ENCODE data around the gene GRIFIN.

The GRIFIN gene

GRCh38 chr7:2452643-2453270, 23.4 kb downstream of the GRIFIN start:
- DNase-seq, result no peak

- DNase-seq, result no peak
Measured at GRCh38 chr7:2452074-2452507, 24.1 kb downstream of the GRIFIN start.

DNA sequence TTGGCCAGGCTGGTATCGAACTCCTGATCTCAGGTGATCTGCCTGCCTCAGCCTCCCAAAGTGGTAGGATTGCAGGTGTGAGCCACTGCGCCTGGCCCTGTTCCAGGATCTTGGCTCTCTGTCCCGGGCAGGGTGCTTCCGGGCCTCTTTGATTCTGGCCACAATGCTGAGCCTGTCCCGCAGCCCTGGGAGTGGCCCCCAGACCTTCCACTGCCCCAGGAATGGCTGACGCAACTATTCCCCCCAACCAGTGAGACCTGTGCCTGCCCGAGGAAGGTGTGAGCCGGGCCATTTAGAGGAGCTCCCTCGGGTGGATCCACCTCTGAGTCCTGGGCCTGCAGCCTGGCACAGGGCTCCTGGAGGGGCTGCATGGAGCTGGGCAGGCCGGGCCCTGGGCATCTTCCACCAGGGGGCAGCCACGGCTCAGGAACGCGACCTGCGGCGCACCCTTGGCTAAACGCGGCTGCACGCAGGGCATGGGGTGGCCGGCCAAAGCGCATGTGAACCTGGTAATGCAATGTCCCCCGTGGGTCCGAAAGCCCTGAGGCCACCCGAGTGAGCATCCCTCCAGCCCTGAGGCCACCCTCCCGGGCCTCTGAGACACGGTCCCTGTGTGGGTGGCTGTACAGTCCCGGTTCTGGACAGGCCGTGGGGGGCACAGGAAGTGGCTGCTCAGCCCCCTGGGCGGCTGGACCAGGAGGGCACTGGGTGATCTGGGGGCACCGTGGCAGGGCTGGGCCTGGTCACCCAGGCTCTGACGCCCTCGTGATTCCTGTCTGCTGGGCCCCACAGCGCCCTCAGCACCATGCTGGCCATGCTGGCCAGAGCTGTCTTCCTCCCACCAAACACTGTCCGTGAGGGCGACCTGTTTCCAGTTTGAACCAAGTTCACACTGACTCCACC, 24.8 kb downstream of the GRIFIN start:
- DNase-seq, result peak; percentile 85

- DNase-seq, result no peak
Measured at GRCh38 chr7:2450198-2451107, 25.7 kb downstream of the GRIFIN start.

DNA sequence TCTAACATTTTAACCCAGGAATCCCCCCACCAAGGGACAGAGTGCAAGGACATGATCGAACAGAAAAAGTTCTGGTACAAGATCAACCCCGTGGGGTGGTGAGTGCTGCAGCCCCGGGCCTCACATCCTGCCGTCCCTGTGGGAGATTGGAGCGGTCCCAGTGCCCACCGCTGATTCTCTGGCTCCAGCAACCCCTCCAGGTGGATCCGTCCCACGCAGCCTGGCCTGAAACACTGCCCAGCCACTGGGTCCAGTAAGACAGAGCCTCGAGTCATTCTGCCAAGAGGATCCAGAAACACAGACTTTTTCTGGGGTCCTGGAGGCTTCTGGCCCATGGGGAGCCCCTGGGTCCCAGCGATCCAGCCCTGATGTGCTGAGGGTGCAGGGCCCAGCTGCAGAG, 29.5 kb downstream of the GRIFIN start:
- no peak for DNase-seq

DNA sequence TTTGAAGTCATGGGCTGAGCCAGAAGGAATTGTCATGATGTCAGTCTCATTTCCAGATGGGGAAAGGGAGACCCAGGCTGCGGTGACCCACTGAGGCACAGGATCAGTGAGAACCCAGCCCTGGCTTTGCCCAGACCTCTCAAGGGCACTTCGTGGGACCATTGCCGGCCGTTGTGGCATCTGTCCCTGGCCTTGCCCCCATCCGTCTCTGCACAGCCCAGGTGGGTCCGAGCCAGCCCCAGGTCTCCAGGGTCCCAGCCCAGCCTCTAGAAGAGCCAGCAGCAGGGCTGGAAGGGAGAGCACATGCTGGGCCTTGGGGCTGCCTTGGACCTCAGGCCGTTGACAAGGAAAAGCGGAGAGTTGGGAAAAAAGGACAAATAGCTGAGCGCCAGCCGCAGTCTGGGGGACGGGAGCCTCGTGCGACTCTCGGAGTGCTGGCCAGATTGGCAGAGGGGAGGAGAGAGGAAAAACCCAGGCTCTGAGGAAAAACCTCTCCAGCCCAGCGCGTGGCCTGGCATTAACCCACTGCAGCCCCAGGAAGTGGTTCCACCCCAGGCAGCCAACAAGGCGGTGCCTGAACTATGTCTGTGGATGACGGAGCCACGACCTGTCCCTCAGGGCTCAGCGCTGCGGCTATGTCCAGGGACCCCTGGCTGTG, 30.2 kb downstream of the GRIFIN start:
- no peak for DNase-seq

GRCh38 chr7:2445047-2445446, 31.2 kb downstream of the GRIFIN start:
- DNase-seq, result no peak

DNA sequence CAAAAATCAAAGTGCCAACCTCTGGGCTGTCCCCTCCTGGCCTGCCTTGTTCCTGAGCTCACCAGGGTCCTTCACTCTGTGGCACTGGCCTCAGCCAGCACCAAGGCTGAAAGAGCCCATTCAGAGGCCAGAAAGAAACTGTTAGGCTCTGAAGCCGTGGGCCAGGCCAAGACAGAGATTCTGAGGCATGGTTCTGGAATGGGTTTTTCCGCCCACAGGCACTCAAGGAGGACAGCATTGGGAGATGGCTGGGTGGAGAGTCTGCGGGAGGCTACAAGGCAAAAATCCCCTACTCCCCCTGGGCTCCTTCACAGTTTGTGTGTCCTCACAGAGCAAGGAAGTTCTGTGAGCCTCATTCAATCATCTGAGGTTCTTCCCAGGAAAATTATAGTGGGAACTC, 31.7 kb downstream of the GRIFIN start:
- DNase-seq, result peak; percentile 63

- DNase-seq, result no peak
Measured at GRCh38 chr7:2443491-2443890, 32.7 kb downstream of the GRIFIN start.

DNA sequence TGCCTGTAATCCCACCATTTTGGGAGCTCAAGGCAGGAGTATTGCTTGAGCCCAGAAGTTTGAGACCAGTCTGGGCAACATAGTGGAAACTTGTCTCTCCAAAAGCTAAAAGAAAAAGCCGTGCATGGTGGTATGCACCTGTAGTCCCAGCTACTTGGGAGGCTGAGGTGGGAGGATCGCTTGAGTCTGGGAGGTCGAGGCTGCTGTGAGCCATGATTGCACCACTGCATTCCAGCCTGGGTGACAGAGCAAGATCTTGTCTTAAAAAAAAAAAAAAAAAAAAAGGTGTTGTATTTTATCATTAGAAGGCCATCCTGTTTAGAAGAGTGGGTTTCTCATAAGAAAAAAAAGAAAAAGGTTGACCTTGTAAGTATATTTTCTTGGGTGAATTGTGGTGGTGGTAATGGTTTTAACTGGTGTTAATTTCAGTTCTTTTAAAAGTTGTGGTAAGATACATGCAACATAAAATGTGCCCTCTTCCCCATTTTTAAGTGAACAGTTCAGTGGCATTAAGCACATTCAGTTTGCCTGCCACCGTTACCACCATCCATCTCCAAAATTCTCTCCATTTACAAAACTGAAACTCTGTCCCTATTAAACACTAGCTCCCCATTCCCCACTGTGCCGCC, 34.7 kb downstream of the GRIFIN start:
- no peak for DNase-seq

DNA sequence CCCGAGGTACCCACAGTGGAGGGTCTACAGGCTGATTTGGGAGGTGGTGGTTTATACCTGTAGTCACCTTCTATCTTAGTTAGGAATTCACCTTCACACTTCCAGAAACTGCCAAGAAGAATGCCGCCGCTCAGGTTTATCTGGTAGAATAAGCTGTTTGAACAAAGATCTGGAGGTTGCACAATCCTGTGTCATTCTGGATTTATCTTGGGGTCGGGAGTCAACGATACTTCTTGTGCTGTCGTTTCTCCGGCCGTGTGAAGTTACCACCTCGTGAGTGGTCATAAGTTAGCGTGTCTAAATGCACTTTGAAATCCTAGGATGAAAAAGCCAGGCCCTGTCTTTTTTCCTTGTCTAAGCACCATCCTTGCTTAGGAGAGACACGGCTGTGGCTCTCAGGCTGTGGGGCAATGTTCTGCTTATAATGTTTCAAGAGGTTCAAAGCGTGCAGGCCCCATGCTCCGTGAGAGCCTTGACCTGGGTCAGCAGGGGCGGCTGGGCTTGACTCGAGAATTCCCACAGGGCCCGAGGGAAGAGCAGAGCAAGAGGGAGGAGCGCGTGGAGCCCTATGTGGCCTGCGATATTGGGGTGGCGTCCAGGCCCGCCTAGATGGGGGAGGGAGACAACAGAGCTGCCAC, 35.5 kb downstream of the GRIFIN start:
- DNase-seq, result peak; percentile 20

DNA sequence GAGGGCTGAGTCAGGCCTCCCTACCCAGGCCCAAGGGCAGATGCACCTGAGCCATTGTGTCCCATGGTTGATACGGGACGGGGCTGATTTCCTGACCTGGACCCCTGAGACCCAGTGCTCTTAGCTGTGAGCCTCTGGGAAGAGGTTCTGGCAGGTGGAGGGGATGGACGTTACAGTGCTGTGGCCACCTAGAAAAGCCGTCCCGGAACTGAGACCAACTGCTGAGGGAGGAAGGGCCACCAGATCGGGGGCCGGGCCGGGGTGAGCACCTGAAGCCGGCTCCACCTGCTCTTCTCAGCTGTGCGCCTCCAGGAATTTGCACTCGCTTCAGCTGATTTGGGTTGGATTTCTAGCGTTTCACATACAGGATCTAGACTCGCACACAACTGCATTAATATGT, 37.4 kb downstream of the GRIFIN start:
- DNase-seq, result no peak

GRCh38 chr7:2438186-2438585, 38.0 kb downstream of the GRIFIN start:
- no peak for DNase-seq

DNA sequence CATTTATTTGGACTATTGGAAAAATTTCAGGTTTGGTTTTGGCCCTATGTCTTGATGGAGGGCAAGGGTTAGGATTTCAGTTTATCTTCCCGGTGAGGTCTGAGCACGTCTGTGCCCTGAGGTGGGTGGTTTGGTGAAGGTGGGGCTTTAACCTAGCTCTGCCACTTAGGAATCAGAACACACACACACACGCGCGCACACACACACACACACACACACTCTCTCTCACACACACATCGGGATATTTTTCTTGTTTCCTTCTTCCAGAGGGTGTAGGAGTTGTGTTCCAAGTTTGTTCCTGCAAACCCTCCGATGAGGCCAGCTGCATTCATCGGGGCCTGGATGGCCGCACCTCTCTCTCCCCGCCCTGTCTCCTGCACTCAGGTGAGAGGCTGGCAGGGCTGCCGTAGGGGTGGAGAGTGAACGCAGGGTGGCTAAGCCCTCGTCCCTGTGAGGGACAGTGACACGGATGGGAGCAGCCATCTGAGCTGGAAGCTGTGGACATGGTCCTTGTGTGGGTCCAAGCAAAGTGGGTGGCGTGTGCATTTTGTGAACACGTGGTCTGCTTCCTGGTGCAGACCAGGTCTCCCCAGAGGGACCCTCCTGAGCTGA, 38.6 kb downstream of the GRIFIN start:
- no peak for DNase-seq

DNA sequence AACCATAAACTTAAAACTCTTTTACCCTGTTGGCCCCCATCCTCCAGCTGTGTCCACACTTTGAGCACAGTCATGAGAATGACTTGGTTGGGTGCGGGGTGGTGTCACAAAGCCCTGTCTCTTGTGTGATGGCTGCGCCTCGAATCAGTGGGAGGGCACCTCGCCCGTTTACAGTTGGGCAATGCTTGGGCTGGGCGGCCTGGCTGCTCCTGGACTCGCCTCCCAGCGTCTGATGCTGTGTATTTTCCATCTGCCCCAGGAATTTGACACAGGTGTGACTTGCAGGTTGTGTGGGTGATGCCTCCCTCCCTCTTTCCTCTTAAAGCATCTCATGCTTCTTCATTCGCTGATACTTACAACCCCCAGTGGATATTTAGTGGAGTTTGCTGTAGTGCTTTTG, 39.1 kb downstream of the GRIFIN start:
- DNase-seq, result no peak

GRCh38 chr7:2436341-2437104, 39.7 kb downstream of the GRIFIN start:
- no peak for DNase-seq

GRCh38 chr7:2435146-2435545, 41.1 kb downstream of the GRIFIN start:
- DNase-seq, result no peak

DNA sequence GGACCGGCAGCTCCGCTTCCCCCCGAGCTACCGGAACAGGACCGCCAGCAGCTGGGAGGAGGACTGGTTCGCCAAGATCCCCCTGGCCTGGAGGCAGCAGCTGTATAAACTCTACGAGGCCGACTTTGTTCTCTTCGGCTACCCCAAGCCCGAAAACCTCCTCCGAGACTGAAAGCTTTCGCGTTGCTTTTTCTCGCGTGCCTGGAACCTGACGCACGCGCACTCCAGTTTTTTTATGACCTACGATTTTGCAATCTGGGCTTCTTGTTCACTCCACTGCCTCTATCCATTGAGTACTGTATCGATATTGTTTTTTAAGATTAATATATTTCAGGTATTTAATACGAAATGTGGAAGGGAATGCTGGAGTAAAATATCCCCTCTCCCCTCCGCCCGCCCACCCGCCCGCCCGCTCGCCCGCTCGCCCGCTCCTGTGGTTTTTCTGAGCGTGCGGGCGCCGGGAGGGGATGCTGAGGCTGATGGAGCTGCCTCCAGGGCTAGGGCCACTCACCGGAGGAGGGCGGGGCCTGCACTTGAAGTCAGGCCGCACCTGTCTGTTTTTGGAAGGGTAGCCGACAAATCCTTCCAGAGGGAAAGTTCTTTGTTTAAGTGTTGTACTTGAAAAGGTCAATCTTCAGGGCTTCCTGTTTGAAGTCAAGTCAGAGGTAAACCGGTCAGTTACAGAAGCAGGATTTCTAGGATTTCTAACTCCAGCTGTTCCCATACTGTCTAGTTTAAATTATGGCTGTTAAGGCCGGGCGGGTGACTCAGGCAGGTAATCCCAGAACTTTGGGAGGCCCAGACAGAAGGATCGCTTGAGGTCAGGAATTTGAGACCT, 42.3 kb downstream of the GRIFIN start:
- no peak for DNase-seq

DNA sequence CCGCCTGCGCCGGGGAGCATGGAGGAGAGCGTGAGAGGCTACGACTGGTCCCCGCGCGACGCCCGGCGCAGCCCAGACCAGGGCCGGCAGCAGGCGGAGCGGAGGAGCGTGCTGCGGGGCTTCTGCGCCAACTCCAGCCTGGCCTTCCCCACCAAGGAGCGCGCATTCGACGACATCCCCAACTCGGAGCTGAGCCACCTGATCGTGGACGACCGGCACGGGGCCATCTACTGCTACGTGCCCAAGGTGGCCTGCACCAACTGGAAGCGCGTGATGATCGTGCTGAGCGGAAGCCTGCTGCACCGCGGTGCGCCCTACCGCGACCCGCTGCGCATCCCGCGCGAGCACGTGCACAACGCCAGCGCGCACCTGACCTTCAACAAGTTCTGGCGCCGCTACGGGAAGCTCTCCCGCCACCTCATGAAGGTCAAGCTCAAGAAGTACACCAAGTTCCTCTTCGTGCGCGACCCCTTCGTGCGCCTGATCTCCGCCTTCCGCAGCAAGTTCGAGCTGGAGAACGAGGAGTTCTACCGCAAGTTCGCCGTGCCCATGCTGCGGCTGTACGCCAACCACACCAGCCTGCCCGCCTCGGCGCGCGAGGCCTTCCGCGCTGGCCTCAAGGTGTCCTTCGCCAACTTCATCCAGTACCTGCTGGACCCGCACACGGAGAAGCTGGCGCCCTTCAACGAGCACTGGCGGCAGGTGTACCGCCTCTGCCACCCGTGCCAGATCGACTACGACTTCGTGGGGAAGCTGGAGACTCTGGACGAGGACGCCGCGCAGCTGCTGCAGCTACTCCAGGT, 43.1 kb downstream of the GRIFIN start:
- no peak for DNase-seq
